Right forelimb (tissue), 1 donor: ENCODE data around the gene MYADM.
"Not testable (repeated sequence)": the region's sequence is repeated elsewhere in the genome, so short reads cannot be mapped to it uniquely, and the experiment has no call there.

Experiments used
- DNase-seq: peaks from one replicate; pipeline ENCODE4 v3.0.0-alpha.2; 2018

MYADM gene, protein sequence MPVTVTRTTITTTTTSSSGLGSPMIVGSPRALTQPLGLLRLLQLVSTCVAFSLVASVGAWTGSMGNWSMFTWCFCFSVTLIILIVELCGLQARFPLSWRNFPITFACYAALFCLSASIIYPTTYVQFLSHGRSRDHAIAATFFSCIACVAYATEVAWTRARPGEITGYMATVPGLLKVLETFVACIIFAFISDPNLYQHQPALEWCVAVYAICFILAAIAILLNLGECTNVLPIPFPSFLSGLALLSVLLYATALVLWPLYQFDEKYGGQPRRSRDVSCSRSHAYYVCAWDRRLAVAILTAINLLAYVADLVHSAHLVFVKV

DNA sequence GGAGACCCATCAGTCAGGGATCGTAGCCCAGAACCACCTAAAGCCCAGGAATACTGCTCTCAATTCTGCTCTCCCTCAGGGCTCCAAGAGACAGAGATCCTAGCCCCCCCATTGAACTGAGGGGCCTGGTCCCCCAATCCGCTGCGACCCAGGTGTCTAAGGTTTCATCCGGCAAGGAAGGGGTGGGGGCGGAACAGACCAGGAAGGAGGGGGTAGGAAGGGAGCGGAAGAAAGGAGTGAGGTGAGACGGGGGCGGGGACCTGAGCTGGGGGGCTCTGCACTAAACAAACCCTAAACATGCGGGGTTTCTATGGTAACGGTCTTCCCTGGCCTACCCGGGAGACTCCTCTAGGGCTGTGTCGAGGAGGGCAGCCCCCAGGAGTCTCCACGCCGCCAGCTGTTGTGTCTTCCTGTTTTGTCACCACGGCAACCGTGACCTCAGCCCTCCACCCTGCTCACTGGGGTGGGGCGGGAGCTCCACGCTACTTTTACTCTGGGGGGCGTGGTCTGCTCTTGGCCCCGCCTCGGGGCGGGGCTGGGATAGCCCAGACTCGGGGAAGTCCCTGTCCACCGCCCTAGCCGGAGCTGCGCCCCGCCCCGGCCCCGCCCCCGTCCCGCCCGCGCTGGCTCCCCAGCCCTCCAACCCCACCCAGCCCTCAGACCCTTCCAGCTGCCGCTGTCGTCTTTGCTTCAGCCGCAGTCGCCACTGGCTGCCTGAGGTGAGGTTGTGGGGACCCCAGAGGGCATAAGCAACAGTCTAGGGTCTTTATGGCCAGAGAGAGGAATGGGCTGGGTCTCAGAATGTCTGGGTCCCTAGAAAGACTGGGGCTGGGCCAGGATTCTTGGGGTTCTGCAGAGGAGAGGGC is at the start of gene MYADM:
Gene MYADM (plus strand): TSS at position 659 of the 866 bp plus-strand sequence. CDS start 5,647 bp downstream, outside the sequence.
- DNase-seq = peak; percentile 100

DNA sequence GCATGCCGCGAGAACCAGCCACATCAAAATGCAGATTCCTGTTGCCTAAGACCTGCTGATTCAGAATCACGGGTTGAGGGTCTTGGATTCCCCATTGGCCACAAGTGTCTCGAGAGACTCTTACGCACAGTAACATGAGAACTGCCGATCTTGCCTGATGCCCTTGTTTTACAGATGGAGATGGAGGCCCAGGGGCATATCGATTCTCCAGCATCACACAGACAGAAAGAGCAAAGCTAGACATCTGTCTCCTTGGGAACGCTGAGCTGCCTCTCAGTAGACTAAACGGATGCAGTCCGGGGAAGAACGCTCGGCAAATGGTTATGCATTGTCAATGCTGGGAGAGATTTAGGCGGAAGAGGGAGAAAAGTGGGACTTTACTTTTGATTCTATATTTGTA is 48.9 kb upstream of the MYADM start:
- no peak for DNase-seq

DNA sequence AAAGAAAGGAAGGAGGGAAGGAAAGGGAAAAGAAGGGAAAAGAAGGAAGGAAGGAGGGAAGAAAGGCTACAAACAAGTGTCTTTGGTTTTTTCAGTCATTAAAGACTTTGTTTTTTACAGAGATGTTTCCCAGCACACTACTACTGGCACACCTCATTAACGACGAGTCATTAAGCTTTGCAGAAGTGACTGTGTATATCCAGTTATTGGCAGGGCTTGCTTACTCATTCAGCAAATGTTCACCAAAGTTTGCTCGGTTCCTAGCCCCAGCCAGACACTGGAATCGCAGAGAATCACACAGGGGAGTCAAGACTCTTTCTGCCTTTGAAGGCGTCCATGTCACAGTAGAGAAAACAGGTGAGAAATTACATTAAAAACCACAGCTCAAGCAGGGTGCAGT is 47.8 kb upstream of the MYADM start:
- DNase-seq = no peak

DNA sequence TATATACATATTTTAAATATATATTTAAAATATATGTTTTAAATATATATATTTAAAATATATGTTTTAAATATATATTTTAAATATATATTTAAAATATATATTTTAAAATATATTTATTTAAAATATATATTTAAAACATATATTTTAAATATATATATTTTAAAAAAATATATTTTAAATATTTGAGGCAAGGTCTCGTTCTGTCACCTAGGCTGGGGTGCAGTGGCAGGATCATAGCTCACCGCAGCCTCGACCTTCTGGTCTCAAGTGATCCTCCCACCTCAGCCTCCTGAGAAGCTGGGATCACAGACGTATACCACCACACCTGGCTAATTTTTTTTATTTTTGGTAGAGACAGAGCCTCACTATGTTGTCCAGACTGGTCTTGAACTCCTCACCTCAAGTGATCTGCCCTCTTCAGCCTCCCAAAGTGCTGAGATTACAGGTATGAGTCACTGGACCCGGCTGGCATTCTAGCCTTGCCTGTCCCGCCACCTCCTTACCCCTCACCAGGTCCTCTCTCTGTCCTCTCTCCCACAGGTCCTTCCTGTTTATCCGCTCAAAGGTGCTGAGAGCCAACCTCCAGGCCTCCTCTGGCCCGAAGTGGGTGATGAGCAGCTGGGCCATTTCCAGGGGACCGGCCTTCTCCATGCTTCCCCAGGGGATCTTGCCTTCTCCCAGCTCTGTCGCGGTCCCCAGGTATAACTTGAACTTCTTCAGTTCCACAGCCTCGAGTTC is 44.1 kb upstream of the MYADM start:
- no peak for DNase-seq

DNA sequence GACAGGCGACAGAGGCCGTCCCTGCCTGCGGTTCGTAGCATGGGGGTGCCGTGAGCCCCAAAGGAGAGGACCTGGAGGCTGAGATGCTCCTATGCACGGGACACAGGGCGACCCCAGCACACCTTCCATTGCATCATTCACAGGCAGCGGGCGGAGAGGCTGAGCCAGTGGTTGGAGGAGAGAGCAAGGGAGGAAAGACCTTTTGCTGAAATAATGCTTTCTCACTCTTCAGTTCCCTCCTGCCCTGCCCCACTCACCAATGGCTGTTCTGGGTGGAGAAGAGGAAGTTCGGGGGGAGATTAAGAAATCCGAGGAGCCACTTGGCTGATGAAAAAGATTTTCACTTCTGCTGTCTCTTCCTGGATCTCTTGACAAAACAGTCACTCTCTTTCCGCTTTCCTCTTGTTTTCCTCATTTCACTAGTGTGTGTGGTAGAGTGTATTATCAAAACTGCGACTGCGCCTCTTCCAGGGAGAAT is 43.5 kb upstream of the MYADM start, which contains the start of gene NLRP12:
Gene NLRP12 (minus strand): TSS at position 181 of the 478 bp plus-strand sequence. CDS start 140 bp downstream, at position 41.
- DNase-seq = no peak

DNA sequence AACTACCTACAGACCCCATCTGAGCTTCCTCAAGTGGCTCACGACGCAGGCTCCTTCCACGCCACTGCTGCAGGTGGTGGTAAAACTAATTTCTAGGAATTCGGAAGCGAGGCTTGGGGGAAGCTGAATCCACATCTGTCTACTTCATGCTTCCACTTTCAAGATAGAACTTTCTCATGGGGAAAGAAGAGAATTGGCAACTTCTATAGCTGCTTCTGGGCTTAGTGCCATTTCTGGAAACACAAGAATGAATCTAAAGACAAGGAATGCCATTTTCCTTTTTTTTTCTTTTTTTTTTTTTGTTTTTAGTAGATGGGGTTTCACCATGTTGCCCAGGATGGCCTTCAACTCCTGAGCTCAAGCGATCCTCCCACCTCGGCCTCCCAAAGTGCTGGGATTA is 40.8 kb upstream of the MYADM start:
- no peak for DNase-seq

DNA sequence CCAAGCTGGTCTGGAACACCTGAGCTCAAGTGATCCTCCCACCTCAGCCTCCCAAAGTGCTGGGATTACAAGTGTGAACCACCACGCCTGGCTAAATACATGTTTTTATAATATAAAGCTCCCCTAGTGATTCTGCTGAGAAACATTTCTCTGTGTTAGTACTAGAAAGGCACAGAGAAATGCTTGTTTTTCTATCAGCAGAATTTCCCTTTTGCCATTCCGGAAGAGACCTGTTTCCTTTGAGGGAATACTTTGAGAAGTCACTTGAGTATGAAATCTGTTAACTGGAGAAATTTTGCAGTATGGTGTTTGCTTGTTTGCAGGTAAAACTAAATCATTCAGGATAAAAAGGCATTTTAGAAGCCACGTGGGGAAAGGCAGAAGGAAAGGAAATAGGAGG is 39.2 kb upstream of the MYADM start:
- no peak for DNase-seq

DNA sequence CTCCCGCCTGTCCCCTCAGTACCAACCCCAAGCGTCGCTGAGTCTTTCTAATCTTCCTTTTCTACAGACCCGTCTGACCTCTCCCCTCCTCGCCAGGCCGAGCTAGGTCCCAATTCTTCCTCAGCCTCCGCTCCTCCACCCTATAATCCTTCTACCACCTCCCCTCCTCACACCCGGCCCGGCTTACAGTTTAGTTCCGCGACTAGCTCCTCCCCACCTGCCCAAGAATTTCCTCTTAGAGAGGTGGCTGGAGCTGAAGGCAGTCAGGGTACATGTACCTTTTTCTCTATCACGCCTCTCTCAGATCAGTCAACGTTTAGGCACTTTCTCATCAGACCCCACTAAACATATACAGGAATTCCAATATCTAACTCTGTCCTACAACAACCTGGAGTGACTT is 34.8 kb upstream of the MYADM start:
- DNase-seq = not testable (repeated sequence)

DNA sequence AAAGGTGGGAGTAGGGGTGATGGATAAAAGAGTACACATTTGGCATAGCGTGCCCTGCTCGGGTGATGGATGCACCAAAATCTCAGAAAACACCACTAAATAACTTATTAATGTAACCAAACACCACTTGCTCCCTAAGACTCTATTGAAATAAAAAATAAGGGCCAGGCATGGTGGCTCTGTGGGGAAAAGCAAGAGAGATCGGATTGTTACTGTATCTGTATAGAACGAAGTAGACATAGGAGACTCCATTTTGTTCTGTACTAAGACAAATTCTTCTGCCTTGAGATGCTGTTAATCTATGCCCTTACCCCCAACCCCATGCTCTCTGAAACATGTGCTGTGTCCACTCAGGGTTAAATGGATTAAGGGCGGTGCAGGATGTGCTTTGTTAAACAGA is 29.2 kb upstream of the MYADM start:
- DNase-seq = not testable (repeated sequence)

DNA sequence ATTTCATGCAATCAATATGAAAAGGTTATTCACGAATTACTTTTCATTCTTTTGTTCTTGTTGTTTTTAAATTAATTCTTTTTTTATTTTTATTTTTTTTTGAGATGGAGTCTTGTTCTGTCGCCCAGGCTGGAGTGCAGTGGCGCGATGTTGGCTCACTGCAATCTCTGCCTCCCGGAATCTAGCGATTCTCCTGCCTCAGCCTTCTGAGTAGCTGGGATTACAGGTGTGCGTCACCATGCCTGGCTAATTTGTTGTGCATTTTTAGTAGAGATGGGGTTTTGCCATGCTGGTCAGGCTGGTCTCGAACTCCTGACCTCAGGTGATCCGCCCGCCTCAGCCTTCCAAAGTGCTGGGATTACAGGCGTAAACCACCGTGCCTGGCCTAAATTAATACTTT is 27.4 kb upstream of the MYADM start:
- DNase-seq = not testable (repeated sequence)

DNA sequence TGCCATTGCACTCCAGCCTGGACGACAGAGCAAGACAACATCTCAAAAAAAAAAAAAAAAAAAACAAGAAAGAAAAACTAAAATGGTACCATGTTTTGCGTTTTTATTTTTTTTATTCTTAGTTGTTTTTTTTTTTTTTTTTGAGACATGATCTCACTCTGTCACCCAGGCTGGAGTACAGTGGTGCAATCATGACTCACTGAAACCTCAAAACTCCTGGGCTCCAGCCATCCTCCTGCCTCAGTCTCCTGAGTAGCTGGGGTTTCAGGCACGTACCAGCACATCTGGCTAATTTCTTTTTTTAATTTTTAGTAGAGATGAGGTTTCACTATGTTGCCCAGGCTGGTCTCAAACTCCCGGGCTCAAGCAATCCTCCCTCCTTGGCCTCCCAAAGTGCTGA is 26.8 kb upstream of the MYADM start:
- not testable (repeated sequence) for DNase-seq

DNA sequence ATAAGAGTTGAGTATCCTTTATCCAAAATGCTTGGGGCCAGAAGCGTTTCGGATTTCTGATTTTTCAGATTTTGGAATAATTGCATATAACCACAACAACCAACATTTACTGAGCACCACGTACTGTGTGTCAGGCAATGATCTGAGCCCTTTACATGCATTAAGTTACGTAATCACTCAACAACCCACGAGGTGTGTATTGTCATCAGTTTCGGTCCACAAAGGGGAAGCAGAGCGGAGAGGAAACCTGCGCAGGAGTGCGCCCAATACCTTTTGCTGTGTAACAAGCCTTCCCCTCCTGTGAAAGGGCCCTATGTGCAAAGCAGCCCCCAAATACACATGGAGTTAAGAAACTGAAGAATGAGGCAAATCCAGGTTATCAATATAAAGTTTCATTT is 22.8 kb upstream of the MYADM start:
- no peak for DNase-seq

DNA sequence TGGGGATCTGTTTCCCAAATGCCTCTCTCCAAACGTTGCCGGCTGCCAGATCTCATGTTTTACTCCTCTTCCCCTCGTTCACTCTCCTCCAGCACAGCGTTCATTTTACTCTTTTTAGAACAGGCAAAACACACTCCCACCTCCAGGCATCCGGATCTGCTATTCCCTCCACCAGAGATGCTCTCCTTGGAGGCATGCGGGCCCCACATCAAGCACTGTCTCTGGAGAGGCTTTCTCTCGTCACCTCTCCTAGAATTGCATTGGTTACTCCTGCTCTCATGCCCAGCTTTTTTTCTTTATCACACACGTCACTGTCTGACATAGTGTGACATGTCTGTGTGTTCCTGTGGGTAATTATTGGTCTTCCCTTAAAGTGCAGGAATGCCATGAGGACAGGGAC is 20.1 kb upstream of the MYADM start:
- no peak for DNase-seq

DNA sequence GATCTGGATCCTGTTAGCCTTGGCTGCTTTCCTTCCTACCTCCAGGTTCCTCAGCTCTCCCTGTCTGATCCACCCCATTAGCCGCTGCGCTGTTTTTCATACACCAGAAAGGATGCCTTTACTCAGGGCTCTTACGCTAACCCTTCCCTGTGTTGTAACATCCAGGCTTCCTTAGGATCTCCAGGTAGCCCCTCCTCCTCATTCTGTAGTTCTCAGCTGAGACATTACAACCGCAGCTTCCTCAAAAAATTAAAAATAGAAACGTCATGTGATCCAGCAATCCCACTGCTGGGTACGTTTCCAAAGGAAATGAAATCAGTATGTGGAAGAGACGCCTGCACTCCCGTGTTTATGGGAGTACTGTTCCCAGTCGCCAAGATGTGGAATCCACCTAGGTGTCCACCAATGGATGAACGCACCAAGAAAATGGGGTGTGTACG is 18.4 kb upstream of the MYADM start:
- DNase-seq = peak; percentile 64

DNA sequence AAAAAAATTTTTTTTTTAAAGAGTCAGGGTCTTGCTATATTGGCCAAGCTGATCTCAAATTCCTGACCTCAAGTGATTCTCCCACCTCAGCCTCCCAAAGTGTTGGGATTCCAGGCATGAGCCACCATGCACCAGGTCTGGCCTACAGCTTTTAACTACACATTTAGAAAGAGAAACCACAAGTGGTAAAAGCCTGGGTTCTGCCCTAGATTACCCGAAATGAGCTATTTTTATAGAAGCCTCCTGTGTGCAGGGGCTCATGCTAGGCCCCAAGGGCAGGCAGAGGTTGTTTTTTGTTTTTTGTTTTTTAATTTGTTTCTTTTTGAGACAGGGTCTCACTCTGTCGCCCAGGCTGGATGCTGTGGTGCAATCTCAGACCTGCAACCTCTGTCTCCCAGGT is 14.0 kb upstream of the MYADM start:
- no peak for DNase-seq

DNA sequence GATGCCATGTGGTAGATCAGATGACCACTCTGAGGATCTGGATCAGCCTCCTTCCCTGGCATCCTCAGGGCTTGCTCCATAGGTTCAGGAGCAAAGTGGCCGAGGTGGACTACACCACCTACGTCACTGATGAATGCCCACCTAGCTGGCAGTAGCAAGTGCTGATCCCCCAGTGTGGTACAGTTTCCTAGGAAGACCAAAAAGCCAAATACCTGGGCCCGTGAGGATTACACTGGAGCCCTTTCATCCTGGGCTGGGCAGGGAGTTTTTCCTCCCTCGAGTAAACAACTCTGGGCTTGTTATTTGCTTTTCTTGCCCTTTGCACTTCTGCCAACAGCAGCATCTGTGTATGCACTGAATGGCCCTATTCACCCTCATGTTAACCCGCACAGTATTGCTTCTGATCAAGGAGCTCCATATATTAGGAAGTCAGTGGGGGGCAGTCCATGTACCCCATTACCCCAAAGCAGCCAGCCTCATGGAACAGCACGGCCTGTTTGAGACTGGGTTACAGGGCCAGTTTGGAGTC is 3.3 kb upstream of the MYADM start:
- no peak for DNase-seq

DNA sequence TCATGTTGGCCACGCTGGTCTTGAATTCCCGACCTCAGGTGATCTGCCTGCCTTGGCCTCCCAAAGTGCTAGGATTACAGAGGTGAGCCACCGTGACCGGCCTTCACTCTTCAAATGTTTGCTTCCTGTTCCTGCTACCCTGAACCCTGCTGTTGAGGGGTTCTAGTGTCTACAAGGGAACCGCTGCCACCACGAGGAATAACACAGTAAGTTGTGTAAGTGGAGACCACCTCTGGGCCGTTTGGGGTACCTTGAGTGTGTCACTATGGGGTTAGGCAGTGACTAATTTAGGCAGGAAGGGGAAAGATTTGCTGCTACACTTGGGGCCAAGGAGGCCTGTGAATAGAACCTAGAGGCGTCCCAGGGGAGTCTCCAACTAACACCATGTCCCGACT is 2.2 kb upstream of the MYADM start:
- no peak for DNase-seq

DNA sequence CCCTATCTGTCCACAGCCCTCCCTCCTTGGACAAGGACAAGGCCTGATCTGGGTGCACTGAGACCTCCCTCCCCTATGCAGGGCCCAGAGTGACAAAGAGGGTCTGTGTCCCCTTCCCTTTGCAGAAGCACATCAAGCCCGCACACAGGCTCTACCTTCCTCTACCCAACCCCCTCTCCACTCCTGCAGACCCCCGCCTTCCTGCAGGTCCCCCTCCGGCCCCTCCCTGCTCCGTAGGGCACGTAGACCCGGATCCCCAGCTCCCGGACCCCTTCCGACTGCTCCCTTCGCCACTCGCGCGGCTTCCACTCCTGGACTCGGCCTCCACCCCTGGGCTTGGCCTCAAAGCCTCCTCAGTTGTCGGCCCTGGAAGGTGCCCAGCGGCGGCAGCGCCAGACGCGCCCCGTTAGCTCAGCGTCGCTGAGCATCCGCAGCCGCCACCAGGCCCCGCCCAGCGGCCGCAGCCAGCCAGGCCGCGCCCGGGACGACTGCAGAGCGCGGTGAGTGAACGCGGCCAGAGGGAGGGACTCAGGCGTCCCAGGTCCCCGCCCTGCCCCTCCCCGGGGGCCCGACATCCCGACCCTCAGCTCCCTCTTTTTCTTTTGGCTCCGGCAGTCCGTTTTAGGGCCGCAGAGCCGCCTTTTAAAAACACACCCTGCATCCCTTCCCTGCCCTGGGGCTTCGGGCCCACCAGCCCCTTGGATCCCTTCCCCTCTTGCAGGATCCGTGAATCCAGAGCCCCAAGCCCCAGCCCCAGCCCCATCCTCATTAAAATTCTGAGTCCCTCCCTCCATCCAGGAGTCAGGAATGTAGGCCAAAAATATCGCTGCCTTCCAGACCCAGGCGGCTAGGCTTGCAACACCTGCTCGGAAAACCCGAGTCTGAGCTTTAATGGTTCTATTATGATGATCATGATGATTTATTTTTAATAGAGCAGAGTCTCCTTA is 1.5 kb upstream of the MYADM start:
- peak; percentile 91 for DNase-seq

DNA sequence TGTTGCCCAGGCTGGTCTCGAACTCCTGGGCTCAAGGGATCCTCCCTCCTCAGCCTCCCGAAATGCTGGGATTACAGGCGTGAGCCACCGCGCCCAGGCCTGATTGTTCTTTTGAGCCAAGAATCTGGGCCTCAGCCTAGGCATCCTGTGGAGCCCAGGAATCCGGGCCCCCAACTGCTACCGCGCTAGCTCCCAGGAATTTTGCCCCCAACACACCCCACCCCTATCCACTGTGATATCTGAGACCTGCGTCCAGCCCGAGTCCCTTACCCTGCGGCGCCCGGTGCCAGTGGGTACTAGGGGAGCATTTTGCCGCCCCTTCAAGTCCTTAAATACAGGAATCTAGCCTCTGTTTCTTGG is 838 bp upstream of the MYADM start:
- DNase-seq = no peak

DNA sequence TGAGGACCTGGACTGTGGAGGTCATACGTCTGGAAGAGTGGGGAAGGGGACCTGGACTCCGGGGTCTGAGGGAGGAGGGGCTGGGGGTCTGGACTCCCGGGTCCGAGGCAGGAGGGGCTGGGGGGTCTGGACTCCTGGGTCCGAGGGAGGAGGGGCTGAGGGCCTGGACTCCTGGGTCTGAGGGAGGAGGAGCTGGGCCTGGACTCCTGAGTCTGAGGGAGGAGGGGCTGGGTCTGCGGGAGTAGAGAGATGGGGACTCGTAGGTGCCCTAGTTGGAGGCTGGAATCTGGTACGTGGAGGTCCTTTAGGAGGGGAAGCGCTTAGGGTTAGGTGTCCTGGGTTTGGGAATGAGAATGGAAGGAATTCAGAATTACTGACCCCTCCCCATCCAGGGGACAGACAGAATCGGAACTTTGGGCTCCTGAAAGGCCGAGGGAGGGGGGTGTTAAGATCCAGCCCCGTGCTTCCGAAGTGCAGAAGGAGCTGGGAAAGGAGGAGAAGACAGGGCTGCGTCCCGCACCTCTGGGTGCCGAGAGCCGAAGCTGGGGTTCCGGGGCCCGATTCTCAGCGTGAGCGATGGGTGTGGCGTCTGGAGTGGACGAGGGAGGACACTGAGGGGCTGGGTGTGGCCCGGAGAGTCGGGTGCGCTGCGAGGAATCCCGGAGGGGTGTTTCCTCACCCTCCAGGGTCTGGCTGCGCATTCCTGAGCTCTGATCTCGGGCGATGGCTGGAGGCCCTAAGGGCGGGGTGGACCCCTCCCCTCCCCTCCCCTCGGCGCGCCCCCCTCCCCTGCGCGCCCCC is 608 bp downstream of the MYADM start:
- peak; percentile 83 for DNase-seq
